ENCODE results near the gene TTC39A. TPM values are rescaled to one million over a fixed set of nuclear protein-coding genes. Genes with fewer than 3 reads are reported as not detected.

TTC39A gene
- total RNA-seq, 1 donor from 2014 or later, result 21.3 TPM

GRCh38 chr1:51311826-51312225, 18.5 kb downstream of the TTC39A start:
- no peak overlapping the region for H3K4me3 ChIP-seq (ENCODE audit: low read depth, low read length)
- TF ChIP-seq CTCF (conservative IDR thresholded peaks at IDR 0.05; ENCODE audit: low read depth, low read length), result no peak
- DNase-seq (ENCODE audit: low read depth), result no peak

GRCh38 chr1:51310871-51311613, 19.3 kb downstream of the TTC39A start:
- no peak for TF ChIP-seq CTCF (conservative IDR thresholded peaks at IDR 0.05; ENCODE audit: low read depth, low read length)
- DNase-seq (ENCODE audit: low read depth), result no peak
- no peak overlapping the region for H3K4me3 ChIP-seq (ENCODE audit: low read depth, low read length)

GRCh38 chr1:51309291-51309690, 21.1 kb downstream of the TTC39A start:
- no peak for DNase-seq (ENCODE audit: low read depth)
- no peak for TF ChIP-seq CTCF (conservative IDR thresholded peaks at IDR 0.05; ENCODE audit: low read depth, low read length)
- no peak overlapping the region for H3K4me3 ChIP-seq (ENCODE audit: low read depth, low read length)

GRCh38 chr1:51308636-51309035, 21.7 kb downstream of the TTC39A start:
- no peak for TF ChIP-seq CTCF (conservative IDR thresholded peaks at IDR 0.05; ENCODE audit: low read depth, low read length)

GRCh38 chr1:51306950-51307349, 23.4 kb downstream of the TTC39A start:
- no peak for TF ChIP-seq CTCF (conservative IDR thresholded peaks at IDR 0.05; ENCODE audit: low read depth, low read length)
- no peak overlapping the region for H3K4me3 ChIP-seq (ENCODE audit: low read depth, low read length)
- DNase-seq (ENCODE audit: low read depth), result no peak

More at GRCh38 chr1:51308636-51309035, 21.7 kb downstream of the TTC39A start:
- no peak overlapping the region for H3K4me3 ChIP-seq (ENCODE audit: low read depth, low read length)
- DNase-seq (ENCODE audit: low read depth), result no peak

- H3K4me3 ChIP-seq (ENCODE audit: low read depth, low read length), result no peak overlapping the region
- TF ChIP-seq CTCF (conservative IDR thresholded peaks at IDR 0.05; ENCODE audit: low read depth, low read length), result no peak
- no peak for DNase-seq (ENCODE audit: low read depth)
These were observed 25.0 kb downstream of the TTC39A start for GRCh38 chr1:51305371-51305823.

- no peak for DNase-seq (ENCODE audit: low read depth)
- no peak overlapping the region for H3K4me3 ChIP-seq (ENCODE audit: low read depth, low read length)
- TF ChIP-seq CTCF (conservative IDR thresholded peaks at IDR 0.05; ENCODE audit: low read depth, low read length), result no peak
These were observed 26.0 kb downstream of the TTC39A start for GRCh38 chr1:51304360-51304759.

All from epithelial cell of proximal tubule (primary cell).